ENCODE data around the gene SGIP1.

SGIP1 gene, protein sequence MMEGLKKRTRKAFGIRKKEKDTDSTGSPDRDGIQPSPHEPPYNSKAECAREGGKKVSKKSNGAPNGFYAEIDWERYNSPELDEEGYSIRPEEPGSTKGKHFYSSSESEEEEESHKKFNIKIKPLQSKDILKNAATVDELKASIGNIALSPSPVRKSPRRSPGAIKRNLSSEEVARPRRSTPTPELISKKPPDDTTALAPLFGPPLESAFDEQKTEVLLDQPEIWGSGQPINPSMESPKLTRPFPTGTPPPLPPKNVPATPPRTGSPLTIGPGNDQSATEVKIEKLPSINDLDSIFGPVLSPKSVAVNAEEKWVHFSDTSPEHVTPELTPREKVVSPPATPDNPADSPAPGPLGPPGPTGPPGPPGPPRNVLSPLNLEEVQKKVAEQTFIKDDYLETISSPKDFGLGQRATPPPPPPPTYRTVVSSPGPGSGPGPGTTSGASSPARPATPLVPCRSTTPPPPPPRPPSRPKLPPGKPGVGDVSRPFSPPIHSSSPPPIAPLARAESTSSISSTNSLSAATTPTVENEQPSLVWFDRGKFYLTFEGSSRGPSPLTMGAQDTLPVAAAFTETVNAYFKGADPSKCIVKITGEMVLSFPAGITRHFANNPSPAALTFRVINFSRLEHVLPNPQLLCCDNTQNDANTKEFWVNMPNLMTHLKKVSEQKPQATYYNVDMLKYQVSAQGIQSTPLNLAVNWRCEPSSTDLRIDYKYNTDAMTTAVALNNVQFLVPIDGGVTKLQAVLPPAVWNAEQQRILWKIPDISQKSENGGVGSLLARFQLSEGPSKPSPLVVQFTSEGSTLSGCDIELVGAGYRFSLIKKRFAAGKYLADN

GRCh38 chr1:66533804-66534740, at the start of gene SGIP1:
Gene SGIP1, plus strand, starts transcription at chr1:66534153. Its CDS starts 206 bp downstream, at chr1:66534359.
- in situ Hi-C loops (cut with HindIII; ENCODE audit: low sequenced_read_pairs), result no loop called here

- in situ Hi-C loops (cut with HindIII; ENCODE audit: low sequenced_read_pairs), result no loop called here
Measured at GRCh38 chr1:66489151-66489550, 44.8 kb upstream of the SGIP1 start.

DNA sequence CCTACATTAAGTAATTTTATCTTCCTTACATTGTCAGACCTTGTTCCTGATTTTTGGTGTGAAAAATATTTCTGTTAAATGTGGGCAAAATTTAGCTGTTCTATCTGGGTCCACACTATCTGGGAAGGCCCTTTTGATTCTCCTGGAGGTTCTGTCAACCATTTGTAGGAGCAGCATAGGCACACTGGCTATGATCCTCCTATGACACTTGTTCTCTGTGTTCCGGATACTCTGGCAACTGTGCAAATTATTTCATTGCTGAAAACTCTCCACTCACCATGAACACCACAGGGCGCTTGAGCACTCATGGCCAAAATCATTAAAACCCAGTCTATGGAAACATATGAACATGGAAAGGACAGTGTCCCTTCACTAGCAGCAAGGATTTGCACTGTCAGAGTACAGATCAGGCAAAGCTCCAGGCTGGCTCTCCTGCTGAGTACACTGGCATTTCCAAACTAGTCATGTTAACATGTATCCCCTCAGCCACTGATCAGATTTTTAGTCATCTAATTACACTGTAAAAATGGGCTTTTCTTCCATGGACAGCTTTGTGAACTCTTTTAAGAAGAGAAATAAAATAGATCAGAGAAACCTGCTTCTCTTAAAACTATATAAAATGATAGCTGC, 43.9 kb upstream of the SGIP1 start:
- in situ Hi-C loops (cut with HindIII; ENCODE audit: low sequenced_read_pairs), result no loop called here

GRCh38 chr1:66490816-66491215, 43.1 kb upstream of the SGIP1 start:
- in situ Hi-C loops (cut with HindIII; ENCODE audit: low sequenced_read_pairs), result no loop called here

GRCh38 chr1:66492424-66492823, 41.5 kb upstream of the SGIP1 start:
- in situ Hi-C loops (cut with HindIII; ENCODE audit: low sequenced_read_pairs), result no loop called here

GRCh38 chr1:66493731-66494130, 40.2 kb upstream of the SGIP1 start:
- in situ Hi-C loops (cut with HindIII; ENCODE audit: low sequenced_read_pairs), result no loop called here

- in situ Hi-C loops (cut with HindIII; ENCODE audit: low sequenced_read_pairs), result no loop called here
Measured at GRCh38 chr1:66494482-66494881, 39.5 kb upstream of the SGIP1 start.

GRCh38 chr1:66495495-66495894, 38.5 kb upstream of the SGIP1 start:
- in situ Hi-C loops (cut with HindIII; ENCODE audit: low sequenced_read_pairs), result no loop called here

DNA sequence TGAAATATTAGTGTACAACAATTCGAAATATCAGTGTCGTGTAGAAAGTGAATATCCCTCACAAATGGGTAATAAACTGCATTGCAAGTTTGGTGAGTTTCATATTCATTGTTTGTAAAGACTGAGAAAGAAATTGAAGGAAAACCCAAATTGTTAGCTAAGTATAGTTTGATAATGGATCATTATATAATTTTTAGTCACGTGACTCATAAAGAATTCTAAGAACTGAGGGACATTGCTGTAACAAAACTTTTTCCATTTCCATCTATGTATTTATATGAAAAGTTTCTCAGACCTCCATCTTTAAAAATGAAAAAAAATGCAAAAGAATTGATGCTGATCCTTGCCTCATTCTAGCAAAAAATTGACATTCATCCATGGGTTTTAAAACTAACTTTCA, 36.0 kb upstream of the SGIP1 start:
- in situ Hi-C loops (cut with HindIII; ENCODE audit: low sequenced_read_pairs), result no loop called here

DNA sequence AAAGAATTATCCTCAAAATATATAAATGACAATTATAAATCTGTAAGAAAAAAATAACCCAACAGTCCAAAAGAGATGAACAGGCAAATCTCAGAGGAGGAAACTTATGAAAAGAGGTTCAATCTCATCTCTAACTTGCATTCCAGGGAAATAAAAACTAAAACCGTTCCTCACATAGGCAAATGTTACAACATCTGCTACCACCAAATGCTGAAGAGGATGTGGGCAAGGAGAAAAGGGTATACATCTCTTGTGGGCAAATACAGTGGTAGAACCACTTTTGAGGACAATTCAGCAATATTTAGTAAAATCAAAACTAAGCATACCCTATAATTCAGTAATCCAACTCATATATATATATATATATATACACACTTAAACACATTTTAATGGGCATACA, 33.7 kb upstream of the SGIP1 start:
- in situ Hi-C loops (cut with HindIII; ENCODE audit: low sequenced_read_pairs), result no loop called here

- in situ Hi-C loops (cut with HindIII; ENCODE audit: low sequenced_read_pairs), result no loop called here
Measured at GRCh38 chr1:66502086-66502485, 31.9 kb upstream of the SGIP1 start.

DNA sequence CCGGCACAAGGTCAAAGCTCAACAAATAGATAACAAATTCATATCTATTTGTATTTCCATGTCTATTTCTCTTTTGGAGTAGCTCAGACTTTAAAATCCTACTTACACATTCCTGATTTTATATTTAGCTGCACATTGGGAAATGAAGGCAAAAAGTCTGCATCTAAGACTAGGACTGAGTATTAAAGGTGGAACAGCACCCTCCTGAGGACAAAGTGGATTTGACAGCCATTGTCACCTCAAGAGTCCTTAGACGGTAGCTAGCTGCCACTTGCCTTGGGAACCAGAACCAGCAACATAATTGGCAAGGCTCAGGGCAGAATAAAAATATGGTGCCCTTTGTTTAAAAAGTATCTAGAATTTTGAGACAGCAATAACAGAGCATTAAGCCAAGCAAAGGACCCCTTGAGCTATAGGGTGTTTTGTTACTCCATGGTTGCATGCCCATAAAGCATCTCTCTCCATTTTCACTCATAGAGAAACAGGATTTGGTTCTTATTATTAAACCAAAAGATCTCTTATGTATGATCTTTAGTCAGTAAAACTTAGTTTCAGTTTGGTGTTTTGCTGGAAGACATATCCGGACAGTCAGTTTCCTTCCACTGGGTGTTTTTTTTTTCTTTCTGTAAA, 30.0 kb upstream of the SGIP1 start:
- in situ Hi-C loops (cut with HindIII; ENCODE audit: low sequenced_read_pairs), result no loop called here

DNA sequence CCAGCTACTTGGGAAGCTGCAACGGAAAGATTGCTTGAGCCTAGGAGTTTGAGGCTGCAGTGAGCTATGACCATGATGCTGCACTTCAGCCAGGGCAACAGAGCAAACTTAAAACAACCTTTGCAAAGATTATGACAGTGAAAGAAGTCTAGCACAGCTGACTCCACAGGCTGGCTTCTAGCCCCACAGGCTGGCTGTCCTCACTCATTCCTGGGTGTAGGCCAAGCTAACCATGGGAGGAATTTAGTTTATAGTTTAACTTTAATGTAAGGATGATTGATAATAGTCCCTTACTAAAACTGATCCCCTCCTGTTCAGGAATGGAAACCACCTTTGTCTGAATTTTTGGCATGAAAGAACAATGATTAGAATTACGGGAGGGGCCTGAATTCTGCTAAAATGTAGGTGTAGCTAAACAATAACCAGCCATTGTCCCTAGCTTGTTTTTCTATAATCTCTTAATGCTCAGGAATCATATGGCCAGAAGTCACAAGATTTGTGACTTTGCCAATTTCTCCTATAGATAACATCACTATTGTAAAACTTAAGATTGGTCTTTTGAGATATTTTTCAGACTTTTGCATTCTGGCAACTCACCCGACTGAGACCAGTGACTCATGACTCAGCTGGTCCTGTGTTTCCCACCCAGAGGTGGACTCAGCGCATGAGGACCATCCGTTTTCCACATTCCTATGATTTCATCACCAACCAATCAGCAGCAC, 28.1 kb upstream of the SGIP1 start:
- in situ Hi-C loops (cut with HindIII; ENCODE audit: low sequenced_read_pairs), result no loop called here

DNA sequence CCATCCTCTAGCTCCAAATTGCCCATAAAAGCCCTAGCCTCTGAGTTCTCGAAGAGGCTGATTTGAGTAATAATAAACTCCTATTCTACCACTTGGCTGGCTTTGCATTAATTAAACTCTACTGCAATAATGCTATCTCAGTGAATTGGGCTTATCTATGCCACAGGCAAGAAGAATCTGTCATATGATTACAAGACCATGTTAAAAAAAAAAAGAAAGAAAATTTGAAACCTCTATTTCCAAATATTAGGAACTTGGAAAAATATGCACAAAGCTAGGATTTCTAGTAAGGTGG, 27.6 kb upstream of the SGIP1 start:
- in situ Hi-C loops (cut with HindIII; ENCODE audit: low sequenced_read_pairs), result no loop called here

DNA sequence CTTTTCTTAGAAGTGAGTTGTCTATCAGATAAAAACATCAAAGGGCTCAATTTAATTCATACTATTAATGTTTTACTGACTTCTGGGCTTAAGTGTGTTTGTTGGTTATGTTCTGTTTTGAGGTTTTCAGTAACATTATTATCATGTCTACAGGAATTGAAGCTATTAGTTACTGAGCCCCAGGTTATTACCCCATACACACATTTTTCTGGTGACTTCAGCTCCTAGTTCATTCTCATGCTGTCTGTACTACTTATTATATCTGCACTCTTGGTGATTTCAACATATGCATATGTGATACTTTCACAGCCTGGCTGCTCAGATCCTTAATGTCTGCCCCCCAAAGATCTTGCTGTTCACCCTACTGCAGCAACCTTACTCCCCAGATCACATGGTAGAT, 27.0 kb upstream of the SGIP1 start:
- in situ Hi-C loops (cut with HindIII; ENCODE audit: low sequenced_read_pairs), result no loop called here

GRCh38 chr1:66510407-66510806, 23.5 kb upstream of the SGIP1 start:
- in situ Hi-C loops (cut with HindIII; ENCODE audit: low sequenced_read_pairs), result no loop called here

DNA sequence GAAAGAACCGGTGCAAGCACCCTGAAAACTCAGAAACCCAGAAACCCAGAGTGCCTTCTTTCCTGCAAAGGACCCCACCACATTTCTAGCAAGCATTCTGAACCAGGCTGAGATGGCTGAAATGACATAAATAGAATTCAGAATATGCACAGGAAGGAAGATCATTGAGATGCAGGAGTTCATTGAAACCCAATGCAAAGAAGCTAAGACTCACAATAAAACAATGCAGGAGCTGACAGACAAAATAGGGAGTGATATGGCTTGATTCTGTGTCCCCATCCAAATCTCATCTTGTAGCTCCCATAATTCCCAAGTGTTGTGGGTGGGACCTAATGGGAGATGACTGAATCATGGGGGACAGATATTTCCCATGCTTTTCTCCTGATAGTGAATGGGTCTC, 22.8 kb upstream of the SGIP1 start:
- in situ Hi-C loops (cut with HindIII; ENCODE audit: low sequenced_read_pairs), result no loop called here

DNA sequence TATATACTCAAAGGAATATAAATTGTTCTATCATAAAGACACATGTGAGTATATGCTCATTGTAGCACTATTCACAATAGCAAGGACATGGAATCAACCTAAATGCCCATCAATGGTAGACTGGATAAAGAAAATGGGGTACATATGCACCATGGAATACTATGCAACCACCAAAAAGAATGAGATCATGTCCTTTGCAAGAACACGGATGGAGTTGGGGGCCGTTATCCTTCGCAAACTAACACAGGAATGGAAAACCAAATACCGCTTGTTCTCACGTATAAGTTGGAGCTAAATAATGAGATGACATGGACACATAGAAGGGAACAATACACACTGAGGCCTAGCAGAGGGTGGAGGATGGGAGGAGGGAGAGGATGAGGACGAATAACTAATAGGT, 16.0 kb upstream of the SGIP1 start:
- in situ Hi-C loops (cut with HindIII; ENCODE audit: low sequenced_read_pairs), result no loop called here

GRCh38 chr1:66518654-66519053, 15.3 kb upstream of the SGIP1 start:
- in situ Hi-C loops (cut with HindIII; ENCODE audit: low sequenced_read_pairs), result no loop called here

DNA sequence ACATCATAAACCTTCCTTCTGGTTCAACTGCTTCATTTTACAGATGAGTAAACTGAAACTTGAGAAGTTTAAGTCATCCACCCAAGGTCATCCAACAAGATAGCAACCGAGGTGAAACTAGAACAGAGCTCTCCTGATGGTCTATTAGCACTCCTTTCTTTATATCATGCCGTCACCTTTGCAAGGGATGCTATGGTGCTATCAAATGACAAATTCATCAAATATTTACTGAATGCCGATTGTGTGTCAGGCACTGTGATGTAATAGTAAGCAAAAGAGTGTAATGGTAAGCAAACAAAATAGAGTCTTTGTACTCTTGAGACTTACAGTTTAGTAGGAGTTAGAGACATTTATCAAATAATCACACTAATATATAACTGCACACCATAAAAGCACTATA, 14.0 kb upstream of the SGIP1 start:
- in situ Hi-C loops (cut with HindIII; ENCODE audit: low sequenced_read_pairs), result no loop called here
